ENCODE results near the gene WDR4. TPM values are rescaled to one million over a fixed set of nuclear protein-coding genes. Genes with fewer than 3 reads are reported as not detected.
A peak's percentile ranks its signal among the peaks of the same experiment; 100 is the strongest.
"Not testable (repeated sequence)": the region's sequence is repeated elsewhere in the genome, so short reads cannot be mapped to it uniquely, and the experiment has no call there.

The WDR4 gene
- total and polyA plus RNA-seq, 8 donors: 10.3 to 30.7 (median 12.2) TPM

GRCh38 chr21:42848932-42849758 is 30.2 kb downstream of the WDR4 start:
- peaks cover 0 to 11% of the 10 kb centered on the region in 2 donors for H3K4me1 ChIP-seq
- H3K9me3 ChIP-seq: no peaks in the 10 kb centered on the region
- no peak overlapping the region for H3K4me3 ChIP-seq
- no peaks in the 10 kb centered on the region for H3K27me3 ChIP-seq
- ATAC-seq: no peak
- intact Hi-C loops (cut with DNase I): no loop called here
- no peak for TF ChIP-seq CTCF (IDR thresholded peaks at IDR 0.05)
- DNase-seq: peak in 1 of 4 donors; percentile 70
- peaks cover 0 to 93% of the 10 kb centered on the region in 2 donors for H3K36me3 ChIP-seq
- H3K27ac ChIP-seq: no peak overlapping the region

DNA sequence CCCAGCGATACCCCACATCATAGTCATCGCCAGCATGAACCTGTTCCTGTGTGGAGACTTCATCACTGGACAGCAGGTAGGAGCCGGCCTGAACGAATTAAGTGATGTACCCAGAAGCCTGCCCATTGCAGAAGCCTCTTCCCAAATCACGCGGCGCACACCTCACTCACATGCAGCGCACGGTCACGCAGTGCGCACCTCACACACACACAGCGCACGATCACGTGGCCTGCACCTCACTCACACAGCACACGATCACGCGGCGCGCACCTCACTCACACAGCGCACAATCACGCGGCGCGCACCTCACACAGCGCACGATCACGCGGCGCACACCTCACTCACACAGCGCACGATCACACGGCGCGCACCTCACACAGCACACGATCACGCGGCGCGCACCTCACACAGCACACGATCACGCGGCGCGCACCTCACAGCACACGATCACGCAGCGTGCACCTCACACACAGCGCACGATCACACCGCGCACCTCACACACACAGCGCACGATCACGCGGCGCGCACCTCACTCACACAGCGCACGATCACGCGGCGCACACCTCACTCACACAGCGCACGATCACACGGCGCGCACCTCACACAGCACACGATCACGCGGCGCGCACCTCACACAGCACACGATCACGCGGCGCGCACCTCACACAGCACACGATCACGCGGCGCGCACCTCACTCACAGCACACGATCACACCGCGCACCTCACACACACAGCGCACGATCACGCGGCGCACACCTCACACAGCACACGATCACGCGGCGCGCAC is 31.0 kb downstream of the WDR4 start:
- H3K27ac ChIP-seq; H3K4me3 ChIP-seq; ATAC-seq; H3K9me3 ChIP-seq; intact Hi-C loops (cut with DNase I); H3K27me3 ChIP-seq: not testable (repeated sequence)
- H3K4me1 ChIP-seq: peaks cover 0 to 11% of the 10 kb centered on the region in 2 donors
- DNase-seq: peak in 1 of 4 donors; percentile 46
- peaks cover 0 to 93% of the 10 kb centered on the region in 2 donors for H3K36me3 ChIP-seq

- intact Hi-C loops (cut with DNase I): no loop called here
- TF ChIP-seq CTCF (IDR thresholded peaks at IDR 0.05): no peak
- peaks cover 0 to 11% of the 10 kb centered on the region in 2 donors for H3K4me1 ChIP-seq
- H3K27me3 ChIP-seq: no peaks in the 10 kb centered on the region
- peaks cover 0 to 92% of the 10 kb centered on the region in 2 donors for H3K36me3 ChIP-seq
- DNase-seq (peak in 1 of 4 donors; percentile 36), ATAC-seq (no peak)
- H3K4me3 ChIP-seq: no peak overlapping the region
- H3K27ac ChIP-seq: no peak overlapping the region
- H3K9me3 ChIP-seq: no peaks in the 10 kb centered on the region
These were observed 31.6 kb downstream of the WDR4 start for GRCh38 chr21:42847726-42848125.

DNA sequence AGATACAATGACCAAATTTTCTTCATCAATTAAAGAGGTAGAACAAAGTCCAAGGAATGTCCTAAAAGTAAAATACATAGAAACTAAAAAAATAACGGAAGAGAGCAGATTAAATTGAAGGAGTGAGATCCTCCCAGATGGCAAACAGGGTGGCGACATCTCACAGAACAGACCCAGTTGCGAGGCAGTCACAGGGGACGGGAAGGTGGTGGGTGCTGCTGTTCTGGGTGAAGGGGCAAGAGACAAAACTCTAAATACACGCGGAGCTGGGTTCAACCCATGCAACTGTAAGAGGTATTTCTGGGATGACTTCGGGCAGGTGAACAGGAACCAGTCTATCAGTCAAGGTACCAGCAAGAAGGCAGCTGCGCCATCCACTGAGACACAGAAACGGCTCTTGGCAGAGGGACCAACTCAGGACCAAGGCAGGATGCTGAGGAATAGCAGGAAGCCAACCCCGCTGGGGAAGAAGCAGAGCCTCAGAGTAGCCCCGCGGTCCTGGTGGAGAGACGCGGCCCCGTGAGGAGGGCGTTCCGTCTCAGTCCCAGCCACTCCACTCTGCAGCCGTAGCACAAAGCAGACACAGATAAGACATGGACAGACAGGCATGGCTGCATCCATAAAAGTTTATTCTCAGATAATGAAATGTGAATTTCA is 32.2 kb downstream of the WDR4 start:
- intact Hi-C loops (cut with DNase I): no loop called here
- Histone ChIP-seq H3K27ac (no peak overlapping the region), H3K27me3 (no peaks in the 10 kb centered on the region), H3K36me3 (peaks cover 0 to 92% of the 10 kb centered on the region in 2 donors), H3K4me3 (no peak overlapping the region), H3K9me3 (no peaks in the 10 kb centered on the region), H3K4me1 (peaks cover 0 to 11% of the 10 kb centered on the region in 2 donors)
- DNase-seq (peak in 1 of 4 donors; percentile 28), ATAC-seq (no peak)
- no peak for TF ChIP-seq CTCF (IDR thresholded peaks at IDR 0.05)

GRCh38 chr21:42846221-42846620 is 33.1 kb downstream of the WDR4 start:
- DNase-seq: peak in 2 of 4 donors; percentile 23 to 24
- no peaks in the 10 kb centered on the region for H3K9me3 ChIP-seq
- no peak overlapping the region for H3K27ac ChIP-seq
- no peak for ATAC-seq
- no peak for TF ChIP-seq CTCF (IDR thresholded peaks at IDR 0.05)
- peaks cover 0 to 11% of the 10 kb centered on the region in 2 donors for H3K4me1 ChIP-seq
- H3K27me3 ChIP-seq: no peaks in the 10 kb centered on the region
- intact Hi-C loops (cut with DNase I): no loop called here
- H3K4me3 ChIP-seq: no peak overlapping the region
- peaks cover 0 to 92% of the 10 kb centered on the region in 2 donors for H3K36me3 ChIP-seq
